ENCODE data around the gene GSTT4. TPM values are rescaled to one million over a fixed set of nuclear protein-coding genes. Genes with fewer than 3 reads are reported as not detected.

The GSTT4 gene
- total and polyA plus RNA-seq, 2 of the 13 experiments (the other 11 are each of a cell fraction or from before 2014, with no cell fraction given): 0.59 to 0.62 TPM

GRCh38 chr22:24008381-24009226, 3.4 kb upstream of the GSTT4 start (continued):
- TF ChIP-seq GABPA (IDR thresholded peaks at IDR 0.05; ENCODE audit: low read depth, low read length): no peak
- no peak for TF ChIP-seq GABPA (CRISPR knock-in tag; IDR thresholded peaks at IDR 0.05; ENCODE audit: low read depth)
- no peak for TF ChIP-seq ZNF800 (CRISPR knock-in tag; IDR thresholded peaks at IDR 0.05)
- TF ChIP-seq CAMTA2 (CRISPR knock-in tag; IDR thresholded peaks at IDR 0.05; ENCODE audit: borderline replicate concordance): no peak
- TF ChIP-seq ZHX2 (IDR thresholded peaks at IDR 0.05; ENCODE audit: low read depth): no peak
- no peak for TF ChIP-seq ZHX2 (CRISPR knock-in tag; IDR thresholded peaks at IDR 0.05; ENCODE audit: borderline replicate concordance)
- no peak for TF ChIP-seq POGK (CRISPR knock-in tag; conservative IDR thresholded peaks at IDR 0.05)
- no peak for TF ChIP-seq ZNF430 (CRISPR knock-in tag; IDR thresholded peaks at IDR 0.05)
- TF ChIP-seq ZNF496 (CRISPR knock-in tag; IDR thresholded peaks at IDR 0.05; ENCODE audit: insufficient replicate concordance): no peak
- no peak for TF ChIP-seq ZBTB3 (CRISPR knock-in tag; IDR thresholded peaks at IDR 0.05; ENCODE audit: borderline replicate concordance, low read depth)
- TF ChIP-seq ZKSCAN8 (CRISPR knock-in tag; IDR thresholded peaks at IDR 0.05; ENCODE audit: borderline replicate concordance): no peak
- no peak for TF ChIP-seq ZNF639 (CRISPR knock-in tag; conservative IDR thresholded peaks at IDR 0.05)
- TF ChIP-seq ZNF792 (CRISPR knock-in tag; IDR thresholded peaks at IDR 0.05): no peak; the same call in 1 of the 2 replicates
- TF ChIP-seq ZNF343 (CRISPR knock-in tag; IDR thresholded peaks at IDR 0.05): no peak
- TF ChIP-seq RBFOX2 (IDR thresholded peaks at IDR 0.05; ENCODE audit: low read depth, low read length): 0 out of 2 replicates have a peak, but pooled peaks have one; percentile 1
- no peak for TF ChIP-seq FOSL1 (CRISPR knock-in tag; IDR thresholded peaks at IDR 0.05; ENCODE audit: borderline replicate concordance)
- no peak for TF ChIP-seq EHMT2 (IDR thresholded peaks at IDR 0.05; ENCODE audit: borderline replicate concordance, low read depth, low read length)
- TF ChIP-seq MLX (CRISPR knock-in tag; IDR thresholded peaks at IDR 0.05): no peak

Measured in HepG2 (cell line).